SU-DHL-6 (cell line): Measurements from ENCODE around the gene GPX3.

Experiments used
- EZH2phosphoT487 ChIP-seq: fragments of 200-600 bp; sonication (generic), shearing (Covaris generic); conservative IDR thresholded peaks from 2 replicates; pipeline ENCODE4 v1.6.1; 2018; ENCODE audit warnings: mild to moderate bottlenecking, antibody characterized with exemption, low read length, moderate library complexity, mixed read lengths
- TF ChIP-seq, protein P1 (sequence below): fragments of 200-600 bp; sonication (generic); IDR thresholded peaks from one replicate; pipeline ENCODE4 v1.5.1; 2017; ENCODE audit warnings: antibody characterized with exemption, mild to moderate bottlenecking, low read length, moderate library complexity; ENCODE audit not compliant: insufficient read depth, poor library complexity, severe bottlenecking

DNA sequence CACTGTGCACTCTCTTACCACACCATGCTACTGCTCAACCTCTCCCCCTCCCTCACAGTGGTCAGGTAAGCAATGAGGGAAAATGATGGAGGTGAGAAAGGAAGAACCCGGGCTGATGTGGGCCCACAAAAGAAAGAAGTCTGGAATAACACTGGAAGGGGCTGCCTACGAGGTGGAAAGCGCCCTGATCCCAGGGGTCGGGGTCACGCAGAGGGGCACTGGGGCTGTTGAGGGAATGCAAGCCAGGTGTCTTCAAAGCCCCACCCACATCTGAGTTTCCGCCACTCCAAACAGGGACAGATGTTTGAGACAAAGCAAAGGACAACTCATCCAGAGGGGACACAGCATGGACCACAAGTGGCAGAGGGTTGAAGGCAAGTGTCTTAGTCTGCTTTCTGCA, 56.2 kb downstream of the GPX3 start:
- TF ChIP-seq, protein P1, sequence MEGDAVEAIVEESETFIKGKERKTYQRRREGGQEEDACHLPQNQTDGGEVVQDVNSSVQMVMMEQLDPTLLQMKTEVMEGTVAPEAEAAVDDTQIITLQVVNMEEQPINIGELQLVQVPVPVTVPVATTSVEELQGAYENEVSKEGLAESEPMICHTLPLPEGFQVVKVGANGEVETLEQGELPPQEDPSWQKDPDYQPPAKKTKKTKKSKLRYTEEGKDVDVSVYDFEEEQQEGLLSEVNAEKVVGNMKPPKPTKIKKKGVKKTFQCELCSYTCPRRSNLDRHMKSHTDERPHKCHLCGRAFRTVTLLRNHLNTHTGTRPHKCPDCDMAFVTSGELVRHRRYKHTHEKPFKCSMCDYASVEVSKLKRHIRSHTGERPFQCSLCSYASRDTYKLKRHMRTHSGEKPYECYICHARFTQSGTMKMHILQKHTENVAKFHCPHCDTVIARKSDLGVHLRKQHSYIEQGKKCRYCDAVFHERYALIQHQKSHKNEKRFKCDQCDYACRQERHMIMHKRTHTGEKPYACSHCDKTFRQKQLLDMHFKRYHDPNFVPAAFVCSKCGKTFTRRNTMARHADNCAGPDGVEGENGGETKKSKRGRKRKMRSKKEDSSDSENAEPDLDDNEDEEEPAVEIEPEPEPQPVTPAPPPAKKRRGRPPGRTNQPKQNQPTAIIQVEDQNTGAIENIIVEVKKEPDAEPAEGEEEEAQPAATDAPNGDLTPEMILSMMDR = no peak
- TF ChIP-seq EZH2phosphoT487 = no peak
